Heart left ventricle (tissue), 16 donors: Measurements from ENCODE around the gene PTPRN2. TPM values are rescaled to one million over a fixed set of nuclear protein-coding genes. Genes with fewer than 3 reads are reported as not detected.

Experiments used
- ATAC-seq, 4 donors: fragments of 200-7000 bp; cut with Tn5 transposase; one replicate each; pipeline ENCODE4 v1.9.1; 2020 to 2022; ENCODE audit warnings: moderate library complexity in 4 of 4, mild to moderate bottlenecking in 3 of 4, moderate number of reproducible peaks in 1 of 4
- DNase-seq, 5 donors: peaks; one replicate each; pipeline ENCODE4 v3.0.0-alpha.2; 2020
- H3K27ac ChIP-seq, 12 donors: fragments of 200-600 bp; sonication (generic) in 4 of 12; one replicate each; pipeline versions ENCODE4 v1.5.0 to v1.8.0; 2016 to 2022; ENCODE audit warnings: mild to moderate bottlenecking in 2 of 12
- H3K27me3 ChIP-seq, 9 donors: fragments of 200-600 bp; sonication (generic) in 2 of 9; one replicate each; pipeline versions ENCODE4 v1.5.1 to v1.8.0; 2016 to 2022; ENCODE audit warnings: mild to moderate bottlenecking in 3 of 9
- H3K36me3 ChIP-seq, 9 donors: fragments of 200-600 bp; sonication (generic) in 2 of 9; one replicate each; pipeline versions ENCODE4 v1.5.0 to v1.8.0; 2018 to 2022; ENCODE audit warnings: mild to moderate bottlenecking in 2 of 9
- H3K4me1 ChIP-seq, 12 donors: fragments of 200-600 bp; sonication (generic) in 4 of 12; one replicate each; pipeline versions ENCODE4 v1.5.0 to v1.8.0; 2016 to 2022; ENCODE audit warnings: mild to moderate bottlenecking in 3 of 12
- H3K4me3 ChIP-seq, 12 donors: fragments of 200-600 bp; sonication (generic) in 4 of 12; one replicate each; pipeline versions ENCODE4 v1.5.0 to v1.8.0; 2017 to 2022; ENCODE audit warnings: mild to moderate bottlenecking in 9 of 12, moderate library complexity in 4 of 12
- H3K9me3 ChIP-seq, 12 donors: fragments of 200-600 bp; sonication (generic) in 4 of 12; one replicate each; pipeline versions ENCODE4 v1.5.0 to v1.8.0; 2016 to 2022; ENCODE audit warnings: mild to moderate bottlenecking in 1 of 12
- POLR2A ChIP-seq, 2 donors: fragments of 450-650 bp; IDR thresholded peaks; one replicate each; pipeline ENCODE4 v1.6.1; 2017; ENCODE audit warnings: antibody characterized with exemption in 2 of 2, mild to moderate bottlenecking in 2 of 2, moderate library complexity in 2 of 2
- WGBS, 4 donors: extraction: QIAGEN DNeasy Blood & Tissue Kit in 2 of 4; methylation state at CpG; one replicate each; pipeline versions ENCODE4 v1.1.5 to v1.1.7; 2013 to 2018; 5-methylcytosine and 5-hydroxymethylcytosine counted together
- intact Hi-C, 10 donors: fragments of 100-400 bp; cut with DNase I; formaldehyde crosslinking; loops; one replicate each; pipeline versions ENCODE4 v1.11.1 to v1.14.2; 2022
- polyA plus RNA-seq, 2 donors: library from polyadenylated mRNA; stranded (reverse); fragments of 200-250 nt; gene quantifications; one replicate each; pipeline ENCODE4 v1.2.3, GENCODE V29; 2013
- total RNA-seq, 9 donors: library from RNA; depleted of rRNA in 2 of 9; stranded (reverse); fragments of >200 nt in 2 of 9; fragmentation: NEBNext Ultra II Directional in 3 of 9; extraction: Animal tissue kit (Norgen Biotek cat#: 25700) in 3 of 9; gene quantifications; one replicate each; pipeline versions ENCODE4 v1.1.0 to v1.2.4, GENCODE V29; 2016 to 2023
- TF ChIP-seq, protein P1 (sequence below), 12 donors: fragments of 200-600 bp; sonication (generic) in 4 of 12; IDR thresholded peaks; one replicate each; pipeline versions ENCODE4 v1.5.0 to v1.8.0; 2018 to 2022; ENCODE audit warnings: antibody characterized with exemption in 12 of 12, mild to moderate bottlenecking in 5 of 12
- donor health status: ischemic (EF 13 %, LVEDD 7.1; RV severe dilation, severe dysfunction).
- donor health status: healthy with polysubstance abuse.
- donor health status: DM: no; HTN: yes; CAD: no.
- donor health status: DM: no; HTN: no; CAD: no.
- donor health status: ischemic (EF 25% LVEDD 6.9; RV normal size, moderate dysfunction).
- donor health status: ischemic (EF 25% LVEDD 5.7; RV mildly dilated, moderate dysfunction).
- donor health status: healthy.
- donor health status: DM: yes; HTN: yes; CAD: no.
- donor health status: ischemic (EF 35%, LVEDD 5.7; RV mildly dilated, moderate dysfunction).
- donor health status: nonischemic (EF 11% LVEDD 7.7; RV severe dilation, severe dysfunction).
- donor health status: DM: yes; HTN: yes; CAD: no.
- donor health status: PGD.
- donor health status: ischemic (EF 29% LVEDD 5.4; RV normal size, mild dysfunction).
- donor health status: nonischemic (EF 23%, LVEDD 6.1; RV moderate dilation, normal function).

PTPRN2 gene
- total and polyA plus RNA-seq, 11 donors: 0.61 to 2.3 (median 1.3) TPM

DNA sequence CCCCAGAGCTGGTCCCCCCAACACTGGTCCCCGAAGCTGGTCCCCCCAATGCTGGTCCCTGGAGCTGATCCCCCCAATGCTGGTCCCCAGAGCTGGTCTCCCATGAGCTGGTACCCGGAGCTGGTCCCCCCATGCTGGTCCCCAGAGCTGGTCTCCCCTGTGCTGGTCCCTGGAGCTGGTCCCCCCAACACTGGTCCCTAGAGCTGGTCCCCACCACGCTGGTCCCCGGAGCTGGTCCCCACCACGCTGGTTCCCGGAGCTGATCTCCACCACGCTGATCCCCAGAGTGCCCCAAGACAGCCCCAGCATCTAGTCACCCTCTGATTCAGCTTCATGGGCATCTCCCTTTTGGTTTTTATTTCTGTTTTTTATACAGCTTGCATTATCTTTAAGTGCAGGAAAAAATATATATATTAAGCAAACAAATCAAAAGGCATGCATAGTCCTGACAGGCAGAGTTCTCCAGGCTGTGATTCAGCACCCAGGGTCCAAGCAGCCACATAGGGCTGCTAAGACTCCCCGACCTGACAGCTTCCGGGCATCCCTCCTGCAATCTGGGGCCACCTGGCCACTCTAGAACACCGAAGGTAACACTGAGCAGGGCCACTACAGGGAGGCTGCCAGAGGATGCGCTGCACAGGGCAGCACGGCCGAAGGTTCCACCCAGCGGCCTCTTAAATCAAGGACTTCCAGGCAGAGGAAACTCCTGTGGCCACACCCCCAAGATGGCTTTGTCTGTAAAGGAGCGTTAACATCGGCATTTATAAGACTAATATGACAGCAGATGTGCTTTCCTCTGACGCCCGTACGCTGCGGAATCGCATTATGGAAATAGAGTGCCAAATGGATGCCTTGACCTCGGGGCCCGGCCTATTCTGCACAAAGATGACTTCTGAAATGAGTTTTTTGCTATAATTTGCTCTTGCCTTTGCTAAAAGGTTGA, 215.0 kb downstream of the PTPRN2 start:
- no peaks in the 10 kb centered on the region for H3K36me3 ChIP-seq
- 75 to 80% (median 76%) methylated on average over 20 to 23 of the region's 23 CpGs for WGBS, 4 donors
- H3K27ac ChIP-seq: no peak overlapping the region
- intact Hi-C loops: no loop called here
- no peak for ATAC-seq
- H3K27me3 ChIP-seq: peaks cover 0 to 27% (median 3%) of the 10 kb centered on the region in 9 donors
- H3K4me3 ChIP-seq: no peak overlapping the region
- DNase-seq: no peak
- H3K9me3 ChIP-seq: no peaks in the 10 kb centered on the region
- no peak for TF ChIP-seq POLR2A (IDR thresholded peaks at IDR 0.05)
- TF ChIP-seq, protein P1, sequence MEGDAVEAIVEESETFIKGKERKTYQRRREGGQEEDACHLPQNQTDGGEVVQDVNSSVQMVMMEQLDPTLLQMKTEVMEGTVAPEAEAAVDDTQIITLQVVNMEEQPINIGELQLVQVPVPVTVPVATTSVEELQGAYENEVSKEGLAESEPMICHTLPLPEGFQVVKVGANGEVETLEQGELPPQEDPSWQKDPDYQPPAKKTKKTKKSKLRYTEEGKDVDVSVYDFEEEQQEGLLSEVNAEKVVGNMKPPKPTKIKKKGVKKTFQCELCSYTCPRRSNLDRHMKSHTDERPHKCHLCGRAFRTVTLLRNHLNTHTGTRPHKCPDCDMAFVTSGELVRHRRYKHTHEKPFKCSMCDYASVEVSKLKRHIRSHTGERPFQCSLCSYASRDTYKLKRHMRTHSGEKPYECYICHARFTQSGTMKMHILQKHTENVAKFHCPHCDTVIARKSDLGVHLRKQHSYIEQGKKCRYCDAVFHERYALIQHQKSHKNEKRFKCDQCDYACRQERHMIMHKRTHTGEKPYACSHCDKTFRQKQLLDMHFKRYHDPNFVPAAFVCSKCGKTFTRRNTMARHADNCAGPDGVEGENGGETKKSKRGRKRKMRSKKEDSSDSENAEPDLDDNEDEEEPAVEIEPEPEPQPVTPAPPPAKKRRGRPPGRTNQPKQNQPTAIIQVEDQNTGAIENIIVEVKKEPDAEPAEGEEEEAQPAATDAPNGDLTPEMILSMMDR (IDR thresholded peaks at IDR 0.05): no peak
- no peaks in the 10 kb centered on the region for H3K4me1 ChIP-seq

DNA sequence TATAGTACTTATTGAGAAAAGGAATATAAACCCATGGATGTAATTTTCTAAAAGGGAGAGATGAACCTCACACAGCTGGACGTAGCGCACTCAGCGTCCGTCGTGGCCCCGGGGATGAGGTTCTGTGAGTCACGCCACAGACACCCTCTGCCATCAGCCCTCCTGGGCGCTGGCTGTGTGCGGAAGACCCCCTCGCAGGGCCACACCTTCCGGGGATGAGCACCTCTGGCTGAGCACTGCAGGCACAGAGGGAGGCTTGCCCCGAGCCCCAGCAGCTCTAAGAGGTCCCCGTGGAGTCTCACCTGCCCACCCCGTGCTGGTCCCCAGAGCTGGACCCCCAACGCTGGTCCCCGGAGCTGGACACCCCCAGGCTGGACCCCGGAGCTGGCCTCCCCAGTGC, 215.8 kb downstream of the PTPRN2 start:
- Histone ChIP-seq H3K36me3 (no peaks in the 10 kb centered on the region), H3K4me1 (no peaks in the 10 kb centered on the region), H3K27me3 (peaks cover 0 to 27% (median 3%) of the 10 kb centered on the region in 9 donors), H3K4me3 (no peak overlapping the region), H3K9me3 (no peaks in the 10 kb centered on the region), H3K27ac (no peak overlapping the region)
- DNase-seq (no peak), ATAC-seq (no peak)
- 77 to 91% (median 80%) methylated on average over 12 to 17 of the region's 17 CpGs for WGBS, 4 donors
- intact Hi-C loops: no loop called here
- TF ChIP-seq, protein P1 (IDR thresholded peaks at IDR 0.05): no peak
- TF ChIP-seq POLR2A (IDR thresholded peaks at IDR 0.05): no peak

DNA sequence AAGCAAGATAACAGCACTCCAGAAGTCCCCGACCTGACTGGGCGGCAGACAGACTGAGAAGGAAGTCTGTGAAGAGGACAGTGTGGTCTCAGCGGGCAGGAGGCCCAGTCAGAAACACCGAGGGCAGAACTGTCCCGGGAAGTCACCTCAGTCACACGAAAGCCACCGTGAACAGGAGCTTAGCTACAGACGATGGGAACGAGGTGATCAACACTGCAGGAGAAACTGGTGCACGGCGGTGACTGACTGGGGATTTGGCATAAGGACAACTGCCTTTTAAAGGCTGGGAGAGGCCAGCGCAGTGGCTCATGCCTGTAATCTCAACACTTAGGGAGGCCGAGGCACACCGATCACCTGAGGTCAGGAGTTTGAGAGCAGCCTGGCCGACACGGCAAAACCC, 217.8 kb downstream of the PTPRN2 start:
- TF ChIP-seq, protein P1 (IDR thresholded peaks at IDR 0.05): no peak
- TF ChIP-seq POLR2A (IDR thresholded peaks at IDR 0.05): no peak
- Histone ChIP-seq H3K27ac (no peak overlapping the region), H3K36me3 (no peaks in the 10 kb centered on the region), H3K27me3 (peaks cover 0 to 20% (median 3%) of the 10 kb centered on the region in 9 donors), H3K9me3 (no peaks in the 10 kb centered on the region), H3K4me1 (no peaks in the 10 kb centered on the region), H3K4me3 (no peak overlapping the region)
- no peak for ATAC-seq
- no peak for DNase-seq
- intact Hi-C loops: no loop called here
- 81 to 90% (median 87%) methylated on average over 16 of the region's 16 CpGs for WGBS, 4 donors

DNA sequence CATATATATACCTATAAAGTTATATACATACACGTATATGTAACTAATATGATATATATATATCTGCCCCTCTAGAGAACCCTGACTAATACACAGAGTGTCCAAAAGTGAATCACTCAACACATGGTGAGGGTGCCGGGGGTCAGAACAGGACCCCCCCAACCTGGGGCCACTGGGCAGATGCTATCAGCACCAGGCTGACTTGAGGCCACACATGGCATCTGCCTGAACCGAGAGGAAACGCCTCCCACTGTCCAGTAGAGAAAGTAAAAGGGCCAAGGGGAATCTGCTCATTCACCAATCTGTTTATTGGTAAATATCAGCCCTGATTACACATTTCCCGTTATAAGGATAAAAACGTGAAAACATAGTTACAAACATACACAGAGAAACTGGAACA, 218.3 kb downstream of the PTPRN2 start:
- TF ChIP-seq POLR2A (IDR thresholded peaks at IDR 0.05): no peak
- TF ChIP-seq, protein P1 (IDR thresholded peaks at IDR 0.05): no peak
- no peak for ATAC-seq
- 78 to 85% (median 83%) methylated on average over 6 of the region's 6 CpGs for WGBS, 4 donors

More for the DNA sequence above, 218.3 kb downstream of the PTPRN2 start:
- intact Hi-C loops: no loop called here
- no peak overlapping the region for H3K4me3 ChIP-seq
- H3K4me1 ChIP-seq: no peaks in the 10 kb centered on the region
- no peak for DNase-seq
- peaks cover 0 to 14% (median 0%) of the 10 kb centered on the region in 9 donors for H3K27me3 ChIP-seq
- H3K36me3 ChIP-seq: no peaks in the 10 kb centered on the region
- no peaks in the 10 kb centered on the region for H3K9me3 ChIP-seq
- H3K27ac ChIP-seq: no peak overlapping the region
